ENCODE data around the gene FER. TPM values are rescaled to one million over a fixed set of nuclear protein-coding genes. Genes with fewer than 3 reads are reported as not detected.

The FER gene
- total and polyA plus RNA-seq, 10 of the 15 experiments (the other 5 are each of a cell fraction or from before 2014, with no cell fraction given), result 4.4 to 19.1 (median 9.6) TPM

- TF ChIP-seq ZBTB4 (CRISPR knock-in tag; IDR thresholded peaks at IDR 0.05) (no peak), LARP7 (IDR thresholded peaks at IDR 0.05) (no peak), CTCF (IDR thresholded peaks at IDR 0.05 in 2 of 3, conservative IDR thresholded peaks at IDR 0.05 in 1 of 3; ENCODE audit: control insufficient read depth in 2 of 3, extremely low read depth in 1 of 3, insufficient read depth in 1 of 3, low read depth in 3 of 3, low read length in 3 of 3) (no peak), ZBTB11 (CRISPR knock-in tag; IDR thresholded peaks at IDR 0.05) (no peak), NRF1 (conservative IDR thresholded peaks at IDR 0.05; ENCODE audit: low read depth, low read length) (no peak), EED (IDR thresholded peaks at IDR 0.05; ENCODE audit: low read depth) (no peak), ZBTB40 (IDR thresholded peaks at IDR 0.05; ENCODE audit: borderline replicate concordance) (no peak)
Measured at GRCh38 chr5:109192027-109192426, 444.3 kb downstream of the FER start (continued).
